ENCODE data around the gene TMEM178B.
"Not testable (repeated sequence)": the region's sequence is repeated elsewhere in the genome, so short reads cannot be mapped to it uniquely, and the experiment has no call there.

The TMEM178B gene

GRCh38 chr7:141181812-141182211, 107.9 kb downstream of the TMEM178B start:
- Histone ChIP-seq H3K9me3 (replicated peaks in 1 of 11) (peaks cover 0 to 13% (median 0%) of the 10 kb centered on the region in 11 experiments; a peak in 2 of 22 replicates), H3K4me2 (no peak overlapping the region), H3K27me3 (no peaks in the 10 kb centered on the region), H4K20me1 (no peaks in the 10 kb centered on the region), H3K4me3 (no peak overlapping the region), H3K9ac (no peak overlapping the region), H3K27ac (no peak overlapping the region), H3K36me3 (no peaks in the 10 kb centered on the region), H3K4me1 (peaks cover 0 to 6% (median 0%) of the 10 kb centered on the region in 10 experiments; a peak in 4 of 20 replicates)
- TF ChIP-seq Cebpa-rat (IDR thresholded peaks at IDR 0.05), result no peak

DNA sequence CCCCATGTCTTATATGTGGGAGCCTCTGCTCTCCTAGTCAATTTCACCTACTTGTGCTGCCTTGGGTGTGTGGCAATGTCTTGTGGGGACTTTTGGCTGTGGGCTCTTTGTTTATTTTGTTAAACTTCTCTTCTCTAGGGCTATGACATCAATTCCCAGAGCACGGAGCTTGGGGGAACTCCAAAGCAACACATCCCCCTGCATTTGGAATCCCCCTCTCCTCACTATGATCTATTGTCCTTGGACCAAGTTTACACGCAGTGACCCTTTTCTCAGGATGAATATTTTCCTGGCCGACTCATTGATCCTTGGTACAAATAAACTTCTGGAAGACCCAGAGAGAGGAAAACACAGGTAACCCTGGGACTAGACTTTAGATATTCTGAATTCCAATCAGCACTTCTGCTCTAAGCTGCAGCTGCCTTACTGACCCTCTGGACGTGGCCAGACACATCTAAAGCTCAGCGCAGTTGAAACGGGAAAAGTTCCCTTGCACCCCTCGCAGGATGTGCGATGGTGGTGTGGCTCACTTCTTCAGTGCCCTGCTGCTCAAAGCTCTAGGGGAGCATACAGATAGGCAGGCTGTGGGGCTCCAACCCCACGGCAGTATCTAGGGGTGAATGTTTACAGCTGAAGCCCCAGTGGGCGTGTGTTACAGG, 110.8 kb downstream of the TMEM178B start:
- no peak overlapping the region for H3K9ac ChIP-seq
- no peak for TF ChIP-seq Cebpa-rat (IDR thresholded peaks at IDR 0.05)
- H3K36me3 ChIP-seq, result no peaks in the 10 kb centered on the region
- H3K27me3 ChIP-seq, result no peaks in the 10 kb centered on the region
- H3K27ac ChIP-seq, result no peak overlapping the region
- no peak overlapping the region for H3K4me2 ChIP-seq
- no peak overlapping the region for H3K4me3 ChIP-seq
- no peaks in the 10 kb centered on the region for H4K20me1 ChIP-seq
- H3K9me3 ChIP-seq (replicated peaks in 1 of 11), result peaks cover 0 to 31% (median 0%) of the 10 kb centered on the region in 11 experiments; a peak in 4 of 22 replicates
- no peaks in the 10 kb centered on the region for H3K4me1 ChIP-seq

DNA sequence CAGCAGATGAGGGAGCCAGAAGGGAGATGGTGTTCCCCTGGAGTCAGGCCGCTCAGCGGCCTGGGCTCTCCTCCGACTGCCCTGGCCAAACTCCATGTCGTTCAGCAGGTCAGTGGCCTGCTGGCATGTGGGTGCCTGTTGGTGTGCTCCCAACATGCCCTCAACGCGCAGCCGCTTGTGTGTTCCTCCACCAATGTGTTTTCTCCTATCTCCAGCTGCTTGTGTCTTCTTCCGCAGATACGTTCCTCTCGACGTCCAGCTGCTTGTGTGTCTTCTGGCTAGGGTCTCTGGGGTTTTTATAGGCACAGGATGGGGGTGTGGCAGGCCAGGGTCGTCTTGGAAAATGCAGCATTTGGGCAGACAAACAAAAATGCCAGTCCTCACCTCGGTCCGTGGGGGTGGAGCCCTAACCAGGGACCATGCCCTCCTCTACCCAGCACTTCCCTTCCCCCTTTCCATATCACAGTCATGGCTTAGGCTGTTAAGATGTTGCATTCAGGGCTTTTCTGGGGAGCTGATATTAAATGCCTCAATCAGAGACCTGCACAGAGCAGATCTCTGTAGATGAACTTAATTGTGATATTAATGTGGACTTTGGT, 111.6 kb downstream of the TMEM178B start:
- TF ChIP-seq Cebpa-rat (IDR thresholded peaks at IDR 0.05), result no peak
- Histone ChIP-seq H3K36me3 (no peaks in the 10 kb centered on the region), H3K9ac (no peak overlapping the region), H3K4me3 (no peak overlapping the region), H3K9me3 (replicated peaks in 1 of 11) (peaks cover 0 to 33% (median 0%) of the 10 kb centered on the region in 11 experiments; a peak in 4 of 22 replicates), H3K27me3 (no peaks in the 10 kb centered on the region), H3K4me1 (no peaks in the 10 kb centered on the region), H4K20me1 (no peaks in the 10 kb centered on the region), H3K4me2 (no peak overlapping the region), H3K27ac (no peak overlapping the region)

DNA sequence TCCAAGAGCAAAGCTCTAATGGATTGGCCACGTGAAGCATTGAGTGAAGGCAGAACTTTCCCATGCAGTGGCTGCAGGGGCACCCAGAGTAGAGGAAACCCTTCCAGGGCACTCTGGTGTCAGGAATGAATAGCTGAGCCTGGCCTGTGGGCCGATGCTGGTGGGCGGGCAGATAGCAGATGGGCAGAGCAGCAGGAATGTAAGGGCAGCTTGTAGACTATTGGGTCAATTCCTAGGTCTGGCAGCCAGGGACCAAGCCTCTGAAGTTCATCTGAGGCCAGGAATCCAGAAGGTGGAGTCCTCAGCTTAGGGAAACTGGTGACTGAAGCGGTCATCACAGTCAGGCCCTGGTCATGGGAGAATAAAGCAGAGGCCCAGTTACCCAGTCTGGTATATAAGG, 115.4 kb downstream of the TMEM178B start:
- H3K4me3 ChIP-seq, result no peak overlapping the region
- H3K9me3 ChIP-seq (replicated peaks in 1 of 11), result peaks cover 4 to 46% (median 14%) of the 10 kb centered on the region in 11 experiments
- H3K4me2 ChIP-seq, result no peak overlapping the region
- H3K27ac ChIP-seq, result no peak overlapping the region
- no peak overlapping the region for H3K9ac ChIP-seq
- no peak for TF ChIP-seq Cebpa-rat (IDR thresholded peaks at IDR 0.05)
- no peaks in the 10 kb centered on the region for H3K27me3 ChIP-seq
- H3K4me1 ChIP-seq, result no peaks in the 10 kb centered on the region
- H4K20me1 ChIP-seq, result no peaks in the 10 kb centered on the region
- H3K36me3 ChIP-seq, result no peaks in the 10 kb centered on the region; a peak in 1 of 22 replicates

- Histone ChIP-seq H3K9me3 (replicated peaks in 1 of 11) (peaks cover 16 to 59% (median 26%) of the 10 kb centered on the region in 11 experiments), H4K20me1 (no peaks in the 10 kb centered on the region), H3K4me3 (no peak overlapping the region), H3K36me3 (peaks cover 0 to 7% (median 0%) of the 10 kb centered on the region in 11 experiments; a peak in 3 of 22 replicates), H3K4me1 (no peaks in the 10 kb centered on the region; a peak in 1 of 20 replicates), H3K4me2 (no peak overlapping the region), H3K9ac (no peak overlapping the region), H3K27ac (no peak overlapping the region), H3K27me3 (no peaks in the 10 kb centered on the region)
- TF ChIP-seq Cebpa-rat (IDR thresholded peaks at IDR 0.05), result no peak
These were observed 116.6 kb downstream of the TMEM178B start for GRCh38 chr7:141190495-141190894.

DNA sequence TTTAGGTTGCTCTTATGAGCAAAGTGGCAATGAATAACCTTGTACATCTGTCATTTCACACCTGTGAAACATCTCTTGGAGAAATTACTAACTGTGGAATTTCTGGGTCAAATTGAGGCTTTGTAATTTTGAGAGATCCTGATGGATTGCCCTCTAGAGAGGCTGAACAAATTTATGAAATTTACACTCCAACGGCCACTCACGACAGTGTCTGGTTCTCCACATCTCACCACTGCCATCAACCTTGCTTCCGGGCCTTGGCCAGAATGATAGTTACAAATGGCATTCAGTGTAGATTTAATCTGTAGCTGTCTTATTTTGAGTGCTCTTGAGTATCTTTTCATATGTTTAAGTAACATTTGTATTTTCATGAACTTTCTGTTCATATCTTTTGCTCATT, 117.4 kb downstream of the TMEM178B start:
- peaks cover 0 to 7% (median 0%) of the 10 kb centered on the region in 11 experiments; a peak in 3 of 22 replicates for H3K36me3 ChIP-seq
- H3K27me3 ChIP-seq, result no peaks in the 10 kb centered on the region
- no peak overlapping the region for H3K9ac ChIP-seq
- no peak overlapping the region for H3K4me3 ChIP-seq
- no peak overlapping the region for H3K4me2 ChIP-seq
- H3K4me1 ChIP-seq, result peaks cover 0 to 5% (median 1%) of the 10 kb centered on the region in 10 experiments; a peak in 10 of 20 replicates
- peaks cover 19 to 66% (median 34%) of the 10 kb centered on the region in 11 experiments for H3K9me3 ChIP-seq (replicated peaks in 1 of 11)
- no peaks in the 10 kb centered on the region for H4K20me1 ChIP-seq
- H3K27ac ChIP-seq, result no peak overlapping the region
- TF ChIP-seq Cebpa-rat (IDR thresholded peaks at IDR 0.05), result no peak

- TF ChIP-seq Cebpa-rat (IDR thresholded peaks at IDR 0.05), result no peak
- Histone ChIP-seq H3K27ac (no peak overlapping the region), H3K4me2 (no peak overlapping the region), H3K27me3 (no peaks in the 10 kb centered on the region), H3K9me3 (replicated peaks in 1 of 11) (peaks cover 29 to 83% (median 48%) of the 10 kb centered on the region in 11 experiments), H3K9ac (no peak overlapping the region), H3K4me3 (no peak overlapping the region), H3K4me1 (peaks cover 0 to 23% (median 11%) of the 10 kb centered on the region in 10 experiments; a peak in 13 of 20 replicates), H4K20me1 (no peaks in the 10 kb centered on the region), H3K36me3 (peaks cover 0 to 7% (median 0%) of the 10 kb centered on the region in 11 experiments; a peak in 3 of 22 replicates)
These were observed 119.2 kb downstream of the TMEM178B start for GRCh38 chr7:141193066-141193465.

DNA sequence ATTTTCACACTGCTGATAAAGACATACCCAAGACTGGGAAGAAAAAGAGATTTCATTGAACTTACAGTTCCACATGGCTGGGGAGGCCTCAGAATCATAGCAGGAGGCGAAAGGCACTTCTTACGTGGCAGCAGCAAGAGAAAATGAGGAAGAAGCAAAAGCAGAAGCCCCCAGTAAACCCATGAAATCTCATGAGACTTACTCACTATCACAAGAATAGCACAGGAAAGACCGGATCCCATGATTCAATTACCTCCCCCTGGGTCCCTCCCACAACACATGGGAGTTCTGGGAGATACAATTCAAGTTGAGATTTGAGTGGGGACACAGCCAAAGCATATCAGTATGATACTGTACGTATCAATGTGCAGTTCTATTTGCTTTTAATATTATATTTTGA, 121.9 kb downstream of the TMEM178B start:
- H3K36me3 ChIP-seq, H3K4me3 ChIP-seq, H3K9ac ChIP-seq, H4K20me1 ChIP-seq, H3K27me3 ChIP-seq: not testable (repeated sequence)
- peaks cover 0 to 28% (median 11%) of the 10 kb centered on the region in 10 experiments; a peak in 13 of 20 replicates for H3K4me1 ChIP-seq
- peak overlapping the region in 9 of 11 experiments; percentile 16 to 61 (median 45); a peak in 12 of 22 replicates for H3K27ac ChIP-seq
- H3K9me3 ChIP-seq (replicated peaks in 1 of 11), result peaks cover 29 to 66% (median 45%) of the 10 kb centered on the region in 11 experiments
- H3K4me2 ChIP-seq, result peak overlapping the region in 4 of 11 experiments; percentile 2 to 56 (median 4); a peak in 3 of 22 replicates

DNA sequence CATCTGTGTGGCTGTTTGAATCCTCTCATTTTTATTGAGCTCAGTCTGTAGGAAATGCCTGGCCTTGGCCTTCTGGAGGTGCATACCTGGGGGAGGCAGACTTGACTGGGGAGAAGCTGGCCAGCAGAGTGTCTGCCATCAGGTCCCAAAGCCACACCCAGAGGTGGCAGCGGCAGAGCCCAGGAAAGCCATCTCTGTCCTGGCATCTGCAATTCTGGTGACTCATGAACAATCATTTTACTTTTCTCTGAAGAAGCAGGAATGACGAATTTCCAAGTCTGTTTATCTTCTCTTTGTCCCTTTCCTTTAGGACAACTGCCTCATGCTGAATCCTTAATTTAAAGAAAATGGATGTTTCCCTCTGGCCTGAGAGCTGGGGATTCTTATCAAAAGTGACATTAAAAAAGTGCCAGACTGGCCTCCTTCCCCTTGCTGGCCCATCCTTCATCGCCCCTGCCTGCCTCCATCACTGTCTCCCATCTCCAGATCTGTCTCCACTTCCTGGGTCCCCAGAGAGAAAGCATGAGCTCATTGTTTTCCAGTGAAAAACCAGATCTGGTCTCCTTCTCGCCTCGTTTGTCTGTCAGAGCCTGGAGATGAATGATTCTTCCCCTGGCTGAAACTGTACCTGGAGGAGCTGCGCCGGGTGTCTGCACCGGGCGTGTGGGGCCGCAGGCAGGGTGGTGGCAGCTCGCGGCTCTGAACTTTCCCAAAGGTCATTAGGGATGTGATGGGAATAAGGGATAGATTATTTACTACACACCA, 124.5 kb downstream of the TMEM178B start:
- Histone ChIP-seq H3K4me3 (no peak overlapping the region), H3K9ac (no peak overlapping the region), H3K4me1 (peaks cover 0 to 28% (median 11%) of the 10 kb centered on the region in 10 experiments; a peak in 13 of 20 replicates), H3K9me3 (replicated peaks in 1 of 11) (peaks cover 29 to 53% (median 41%) of the 10 kb centered on the region in 11 experiments), H3K4me2 (peak overlapping the region in 3 of 11 experiments; percentile 21 to 56 (median 55); a peak in 3 of 22 replicates), H4K20me1 (no peaks in the 10 kb centered on the region), H3K27me3 (no peaks in the 10 kb centered on the region), H3K27ac (no peak overlapping the region), H3K36me3 (peaks cover 0 to 7% (median 0%) of the 10 kb centered on the region in 11 experiments; a peak in 3 of 22 replicates)
- no peak for TF ChIP-seq Cebpa-rat (IDR thresholded peaks at IDR 0.05)
